HG03378 (cell line): ENCODE results near the gene SIRT7.

Experiments
- ATAC-seq: cut with Tn5 transposase; IDR thresholded peaks from one replicate; pipeline ENCODE4 v1.9.1; 2021; ENCODE audit warnings: mild to moderate bottlenecking, moderate library complexity; ENCODE audit not compliant: unreplicated experiment

SIRT7 gene

GRCh38 chr17:81907219-81908145, 10.5 kb downstream of the SIRT7 start:
- ATAC-seq = no peak

GRCh38 chr17:81906476-81907218, 11.3 kb downstream of the SIRT7 start:
- no peak for ATAC-seq

GRCh38 chr17:81905993-81906392, 12.0 kb downstream of the SIRT7 start:
- no peak for ATAC-seq

DNA sequence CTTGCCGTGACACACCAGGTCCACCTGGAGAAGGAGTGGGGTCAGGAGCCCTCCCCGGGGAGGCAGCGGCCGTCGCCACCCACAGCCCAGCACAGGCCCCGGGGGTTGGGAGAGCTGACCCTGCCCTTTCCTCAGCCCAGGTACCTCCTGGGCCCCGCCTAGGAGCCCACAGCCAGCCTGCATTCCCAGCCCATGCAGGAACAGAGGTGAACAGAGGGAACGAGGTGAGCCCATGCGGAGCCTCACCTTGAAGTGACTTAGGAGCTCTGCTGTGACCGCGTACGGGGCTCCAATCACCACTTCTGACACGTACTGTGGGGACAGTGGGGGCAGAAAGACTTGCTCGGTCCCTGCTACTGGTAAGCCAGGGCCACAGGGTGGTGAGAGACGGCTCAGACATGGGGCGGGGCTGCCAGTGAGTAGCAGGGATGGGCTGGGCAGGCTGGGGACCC, 12.5 kb downstream of the SIRT7 start:
- ATAC-seq = no peak

- no peak for ATAC-seq
These were observed 13.2 kb downstream of the SIRT7 start for GRCh38 chr17:81904600-81905423.

- ATAC-seq = no peak
These were observed 13.9 kb downstream of the SIRT7 start for GRCh38 chr17:81903896-81904599.

- no peak for ATAC-seq
These were observed 14.6 kb downstream of the SIRT7 start for GRCh38 chr17:81903415-81903831.

GRCh38 chr17:81902653-81903414, 15.1 kb downstream of the SIRT7 start:
- no peak for ATAC-seq

DNA sequence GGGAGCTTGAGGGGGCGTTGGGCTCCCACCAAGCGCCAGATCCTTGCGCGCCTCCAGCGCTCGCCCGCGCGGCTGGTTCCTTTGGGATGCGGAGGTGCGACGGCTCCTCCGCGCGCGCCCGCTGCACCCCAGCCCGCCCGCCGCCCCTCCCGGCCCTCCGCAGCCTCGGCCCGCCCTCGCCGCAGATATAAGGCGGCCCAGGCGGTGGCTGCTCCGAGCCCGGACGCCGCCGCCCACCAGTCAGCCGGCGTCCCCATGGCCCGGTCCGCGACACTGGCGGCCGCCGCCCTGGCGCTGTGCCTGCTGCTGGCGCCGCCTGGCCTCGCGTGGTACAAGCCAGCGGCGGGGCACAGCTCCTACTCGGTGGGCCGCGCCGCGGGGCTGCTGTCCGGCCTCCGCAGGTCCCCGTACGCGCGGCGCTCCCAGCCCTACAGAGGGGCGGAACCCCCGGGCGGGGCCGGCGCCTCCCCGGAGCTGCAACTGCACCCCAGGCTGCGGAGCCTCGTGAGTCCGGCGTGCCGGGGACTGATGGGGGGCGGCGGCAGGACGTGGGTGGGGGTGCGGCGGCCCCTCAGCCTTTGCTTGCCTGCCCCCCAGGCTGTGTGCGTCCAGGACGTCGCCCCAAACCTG, 15.8 kb downstream of the SIRT7 start, which contains the start of gene NPB:
Gene NPB, plus strand, starts transcription at position 216 of the 630 bp plus-strand sequence. Its CDS starts 40 bp downstream, at position 256.
- ATAC-seq = no peak

GRCh38 chr17:81901167-81902022, 16.6 kb downstream of the SIRT7 start:
- ATAC-seq = no peak

DNA sequence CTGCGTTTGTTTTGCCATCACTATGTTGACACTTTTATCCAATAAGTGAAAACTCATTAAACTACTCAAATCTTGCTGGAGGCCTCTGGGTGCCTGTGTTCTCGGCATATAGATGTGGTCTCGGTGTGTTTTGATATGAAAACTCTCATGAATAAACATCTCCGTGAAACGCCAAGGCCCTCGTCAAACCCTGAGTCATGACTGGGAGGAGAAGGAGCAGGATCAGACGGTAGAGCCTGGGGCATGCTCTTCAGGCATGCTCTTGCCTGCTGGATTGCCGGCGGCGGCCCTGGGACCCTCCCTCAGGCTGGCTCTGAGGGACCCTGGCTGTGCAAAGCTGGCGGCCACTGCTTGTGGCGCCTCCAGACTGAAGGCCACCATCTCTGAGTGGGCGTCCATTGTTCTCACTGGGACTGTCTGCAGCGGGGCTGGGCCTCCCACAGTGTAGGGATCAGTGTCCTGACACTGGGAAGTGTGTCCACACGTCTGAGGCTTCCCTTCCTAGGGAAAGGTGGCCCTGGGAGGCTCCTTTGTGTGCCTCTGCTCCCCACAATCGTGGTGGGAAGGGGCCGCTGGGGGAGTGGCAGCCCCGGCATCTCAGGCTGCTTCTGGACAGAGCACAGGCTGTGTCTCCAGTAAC, 17.7 kb downstream of the SIRT7 start:
- ATAC-seq = no peak

DNA sequence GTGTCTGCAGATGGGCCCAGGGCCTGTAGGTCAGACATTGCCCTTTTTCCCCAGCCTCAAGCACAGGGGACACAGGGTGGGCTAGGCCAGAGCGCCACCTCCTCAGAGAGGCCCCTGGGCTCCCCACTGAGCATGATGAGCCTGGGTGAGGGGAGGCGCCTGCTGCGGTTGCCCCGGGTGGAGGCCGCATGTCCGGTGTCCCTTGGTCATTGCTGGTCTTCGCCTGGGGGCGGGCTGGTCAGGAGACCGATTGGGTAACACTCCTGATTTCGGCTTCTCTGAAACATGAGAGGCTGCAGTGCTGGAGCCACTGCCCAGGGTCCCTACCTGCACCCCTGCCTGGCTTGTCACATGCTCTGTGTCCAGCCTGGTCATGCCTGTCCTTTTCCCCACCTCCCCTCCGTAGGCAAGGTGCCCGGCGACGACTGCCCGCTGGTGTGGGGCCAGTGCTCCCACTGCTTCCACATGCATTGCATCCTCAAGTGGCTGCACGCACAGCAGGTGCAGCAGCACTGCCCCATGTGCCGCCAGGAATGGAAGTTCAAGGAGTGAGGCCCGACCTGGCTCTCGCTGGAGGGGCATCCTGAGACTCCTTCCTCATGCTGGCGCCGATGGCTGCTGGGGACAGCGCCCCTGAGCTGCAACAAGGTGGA, 18.3 kb downstream of the SIRT7 start:
- ATAC-seq = no peak

DNA sequence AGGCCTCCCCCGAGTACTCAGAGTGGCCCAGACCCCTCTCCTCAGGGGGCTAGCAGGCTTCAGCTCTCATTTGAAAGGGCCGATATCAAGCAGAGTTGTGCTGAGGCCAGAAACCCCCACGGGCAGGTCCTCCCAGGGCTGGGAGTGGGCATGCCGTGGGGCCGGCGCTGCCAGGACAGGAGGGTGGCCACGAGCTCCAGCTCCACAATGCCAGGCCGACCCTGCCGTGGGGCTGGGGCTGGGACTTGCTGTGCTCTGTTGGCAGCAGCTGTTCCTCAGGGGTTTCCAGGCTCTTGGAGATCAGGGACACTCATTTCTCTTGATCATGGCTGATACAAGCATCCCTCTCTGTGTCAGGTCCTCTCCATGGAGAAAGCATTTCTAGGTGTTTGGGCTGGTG, 19.1 kb downstream of the SIRT7 start:
- ATAC-seq = no peak

DNA sequence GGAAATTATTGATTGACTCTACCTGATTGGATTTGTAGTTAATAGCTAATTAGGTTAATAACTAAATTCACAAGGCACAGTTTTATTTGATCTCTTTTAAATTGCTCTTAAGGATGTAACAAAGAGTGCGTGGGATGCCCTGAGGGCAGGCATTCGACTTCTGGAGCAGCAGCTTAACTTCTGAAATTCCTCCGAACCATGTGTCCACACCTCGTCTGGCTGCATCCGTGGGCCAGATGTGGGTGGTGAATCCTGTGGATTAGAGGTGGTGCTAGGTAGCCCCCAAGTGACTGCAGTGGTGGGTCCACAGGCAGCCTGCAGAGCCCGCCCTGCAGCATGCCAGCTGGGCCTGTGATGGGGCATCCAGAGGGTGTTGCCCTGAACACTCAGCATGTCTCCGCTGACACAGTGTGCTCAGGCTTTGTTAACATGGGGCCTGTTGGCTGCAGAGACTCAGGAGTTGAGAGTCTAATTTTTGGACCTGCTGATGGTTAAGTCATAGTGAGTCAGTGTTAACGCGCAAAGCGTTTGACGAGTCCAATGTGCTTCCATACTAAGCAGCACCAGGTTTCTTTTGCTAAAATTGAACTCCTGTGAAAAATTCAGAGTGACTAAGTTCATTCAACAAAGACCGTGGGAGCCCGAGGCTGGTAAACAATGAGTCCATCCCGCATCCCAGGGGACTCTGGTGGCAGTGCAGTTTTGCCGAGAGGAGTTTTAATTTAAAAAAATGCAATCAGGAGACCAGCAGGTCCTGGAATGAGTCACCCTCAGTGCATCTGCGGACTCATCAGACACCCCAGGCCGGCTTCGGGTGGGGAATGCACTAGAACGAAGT, 19.7 kb downstream of the SIRT7 start:
- no peak for ATAC-seq

GRCh38 chr17:81895400-81895799, 22.6 kb downstream of the SIRT7 start:
- ATAC-seq = no peak

GRCh38 chr17:81891303-81891552, 26.7 kb downstream of the SIRT7 start:
- ATAC-seq = no peak
